Stomach (tissue), 4 donors: Measurements from ENCODE around the gene UBE2G1.

Experiments
- CTCF ChIP-seq, 7 experiments: fragments of 450-650 bp in 4 of 7; fragments of 200-600 bp in 3 of 7; sonication (generic) in 3 of 7; IDR thresholded peaks; one replicate each; pipeline ENCODE4 v1.5.1; 2016 to 2019; ENCODE audit warnings: antibody characterized with exemption in 7 of 7, control low read depth in 2 of 7, mild to moderate bottlenecking in 1 of 7
- EP300 ChIP-seq: sonication (generic); formaldehyde crosslinking; IDR thresholded peaks from one replicate; pipeline ENCODE4 v1.6.1; 2017; ENCODE audit warnings: antibody characterized with exemption
- POLR2A ChIP-seq, 4 donors: fragments of 450-650 bp; IDR thresholded peaks; one replicate each; pipeline ENCODE4 v1.6.1; 2016; ENCODE audit warnings: antibody characterized with exemption in 4 of 4, control low read depth in 2 of 4, mild to moderate bottlenecking in 1 of 4, moderate library complexity in 1 of 4

GRCh38 chr17:4364622-4365041 lies 1.8 kb downstream of the UBE2G1 start:
- TF ChIP-seq POLR2A (IDR thresholded peaks at IDR 0.05) (no peak), CTCF (IDR thresholded peaks at IDR 0.05) (no peak), EP300 (no peak)
